Erythroblast (primary cell): ENCODE results near the gene KRTAP10-7.
"Not testable (repeated sequence)": the region's sequence is repeated elsewhere in the genome, so short reads cannot be mapped to it uniquely, and the experiment has no call there.

Experiments
- GATA1 ChIP-seq: IDR thresholded peaks from 2 replicates; pipeline ENCODE4 v1.6.1; 2011; ENCODE audit warnings: low read depth, mild to moderate bottlenecking, control low read depth, low read length, moderate library complexity
- POLR2A ChIP-seq: IDR thresholded peaks from 2 replicates; pipeline ENCODE4 v1.6.1; 2011; ENCODE audit warnings: mild to moderate bottlenecking, low read length

- TF ChIP-seq POLR2A, GATA1: not testable (repeated sequence)
These were observed 20.1 kb upstream of the KRTAP10-7 start, which contains the start of gene KRTAP10-5 for GRCh38 chr21:44580231-44580821.
